SK-N-SH (cell line): Measurements from ENCODE around the gene FAM3B. TPM values are rescaled to one million over a fixed set of nuclear protein-coding genes. Genes with fewer than 3 reads are reported as not detected.
"Not testable (repeated sequence)": the region's sequence is repeated elsewhere in the genome, so short reads cannot be mapped to it uniquely, and the experiment has no call there.

Source experiments
- CTCF ChIA-PET: fragments of 300-600, 350-600 bp; formaldehyde crosslinking; extraction: SDS; loops from one replicate; lab custom pipeline; 2021; lab: Yijun Ruan, JAX
- POLR2A ChIA-PET: fragments of 350-600 bp; sonication (Branson Sonifier 250); formaldehyde crosslinking; extraction: SDS; loops from one replicate; lab custom pipeline; 2020; ENCODE audit warnings: antibody characterized with exemption, inconsistent platforms; lab: Yijun Ruan, JAX
- DNase-seq: peaks from one replicate; pipeline ENCODE4 v3.0.0; 2012
- H2AFZ ChIP-seq: fragments of 200-600 bp; sonication (generic); 2 replicates; pipeline ENCODE4 v1.8.1; 2016; ENCODE audit warnings: antibody characterized with exemption, mild to moderate bottlenecking, low read depth
- H3F3A ChIP-seq: fragments of 200-600 bp; sonication (generic); replicated peaks from 2 replicates; pipeline ENCODE3; 2016; ENCODE audit warnings: antibody characterized with exemption, mild to moderate bottlenecking; ENCODE audit not compliant: insufficient read depth
- H3K27ac ChIP-seq, 2 experiments: fragments of 200-500 bp in 1 of 2; fragments of 200-600 bp in 1 of 2; sonication (Bioruptor generic) in 1 of 2; sonication (generic), shearing (Covaris generic) in 1 of 2; 2 replicates each; pipeline versions ENCODE4 v1.5.1 to v1.6.1; 2014 to 2016; ENCODE audit warnings: low read depth in 2 of 2, inconsistent platforms in 1 of 2, low read length in 1 of 2, mild to moderate bottlenecking in 1 of 2, mixed read lengths in 1 of 2
- H3K27me3 ChIP-seq: fragments of 200-600 bp; sonication (generic), shearing (Covaris generic); 2 replicates; pipeline ENCODE4 v1.6.1; 2016; ENCODE audit warnings: mixed run types; ENCODE audit not compliant: insufficient read depth
- H3K36me3 ChIP-seq, 2 experiments: fragments of 200-500 bp in 1 of 2; fragments of 200-600 bp in 1 of 2; sonication (Bioruptor generic) in 1 of 2; sonication (generic) in 1 of 2; replicated peaks in 1 of 2; 2 replicates each; pipeline versions ENCODE3 to v1.5.1; 2014 to 2016; ENCODE audit warnings: low read length in 1 of 2, mild to moderate bottlenecking in 1 of 2; ENCODE audit not compliant: insufficient read depth in 2 of 2, control insufficient read depth in 1 of 2
- H3K4me1 ChIP-seq, 2 experiments: fragments of 200-500 bp in 1 of 2; fragments of 200-600 bp in 1 of 2; sonication (Bioruptor generic) in 1 of 2; sonication (generic), shearing (Covaris generic) in 1 of 2; 2 replicates each; pipeline versions ENCODE4 v1.5.1 to v1.6.1; 2014 to 2016; ENCODE audit warnings: low read depth in 1 of 2, low read length in 1 of 2, mixed run types in 1 of 2; ENCODE audit not compliant: insufficient read depth in 2 of 2, control insufficient read depth in 1 of 2
- H3K4me2 ChIP-seq: fragments of 200-600 bp; sonication (generic), shearing (Covaris generic); 2 replicates; pipeline ENCODE4 v1.6.1; 2017; ENCODE audit warnings: mixed run types
- H3K4me3 ChIP-seq, 2 experiments: fragments of 200-500 bp in 1 of 2; fragments of 200-600 bp in 1 of 2; sonication (Bioruptor generic) in 1 of 2; sonication (generic), shearing (Covaris generic) in 1 of 2; 2 replicates each; pipeline versions ENCODE4 v1.5.1 to v1.8.1; 2014 to 2016; ENCODE audit warnings: low read depth in 2 of 2, inconsistent platforms in 1 of 2, low read length in 1 of 2, mild to moderate bottlenecking in 1 of 2, mixed read lengths in 1 of 2, moderate library complexity in 1 of 2
- H3K79me2 ChIP-seq: fragments of 200-600 bp; sonication (generic); 2 replicates; pipeline ENCODE4 v1.8.1; 2017; ENCODE audit warnings: mild to moderate bottlenecking; ENCODE audit not compliant: insufficient read depth
- H3K9ac ChIP-seq: fragments of 200-600 bp; sonication (generic); 2 replicates; pipeline ENCODE4 v1.6.1; 2017; ENCODE audit warnings: mixed run types
- H3K9me2 ChIP-seq: fragments of 200-600 bp; sonication (generic); 2 replicates; pipeline ENCODE4 v1.6.1; 2017; ENCODE audit warnings: mixed run types
- H3K9me3 ChIP-seq: fragments of 200-600 bp; sonication (generic); 2 replicates; pipeline ENCODE4 v1.6.1; 2017; ENCODE audit warnings: mixed run types, mild to moderate bottlenecking, moderate library complexity
- H4K20me1 ChIP-seq: fragments of 200-600 bp; sonication (generic); 2 replicates; pipeline ENCODE4 v1.6.1; 2017; ENCODE audit warnings: mild to moderate bottlenecking, mixed run types; ENCODE audit not compliant: insufficient read depth
- CHD2 ChIP-seq: fragments of 150-350 bp; IDR thresholded peaks from 2 replicates; pipeline ENCODE4 v1.6.1; 2018; ENCODE audit warnings: low read length; ENCODE audit not compliant: partially characterized antibody
- CTCF ChIP-seq: fragments of 200-600 bp; sonication (generic); IDR thresholded peaks from 2 replicates; pipeline ENCODE4 v1.6.1; 2017; ENCODE audit warnings: antibody characterized with exemption, mild to moderate bottlenecking, moderate library complexity
- ELF1 ChIP-seq: IDR thresholded peaks from 2 replicates; pipeline ENCODE4 v1.4.0; 2012
- GABPA ChIP-seq: IDR thresholded peaks from 2 replicates; pipeline ENCODE4 v1.4.0; 2012; ENCODE audit warnings: low read depth, mild to moderate bottlenecking
- NFIC ChIP-seq: IDR thresholded peaks from 2 replicates; pipeline ENCODE4 v1.4.0; 2012; ENCODE audit warnings: borderline replicate concordance
- RAD21 ChIP-seq: IDR thresholded peaks from 2 replicates; pipeline ENCODE4 v1.6.1; 2012; ENCODE audit warnings: mild to moderate bottlenecking, low read length
- REST ChIP-seq: IDR thresholded peaks from 2 replicates; pipeline ENCODE4 v1.6.1; 2012; ENCODE audit warnings: mild to moderate bottlenecking, low read depth, low read length, moderate library complexity
- RXRA ChIP-seq: IDR thresholded peaks from 2 replicates; pipeline ENCODE4 v1.4.0; 2012; ENCODE audit warnings: low read depth, mild to moderate bottlenecking, borderline replicate concordance
- TAF1 ChIP-seq: IDR thresholded peaks from 2 replicates; pipeline ENCODE4 v1.6.1; 2012; ENCODE audit warnings: low read depth, mild to moderate bottlenecking, low read length, moderate library complexity, borderline replicate concordance
- USF2 ChIP-seq: fragments of 150-350 bp; IDR thresholded peaks from 2 replicates; pipeline ENCODE4 v1.6.1; 2017; ENCODE audit warnings: antibody characterized with exemption, low read length, low read depth, borderline replicate concordance
- WGBS: methylation state at CpG from one replicate; pipeline ENCODE4 v1.1.6; 2017; ENCODE audit warnings: low lambda C conversion rate; 5-methylcytosine and 5-hydroxymethylcytosine counted together
- polyA plus RNA-seq, 3 experiments: library from polyadenylated mRNA; depleted of rRNA; stranded (reverse); fragments of >200 nt; gene quantifications; 2 replicates each; pipeline ENCODE4 v1.2.3, GENCODE V29; 2012

The FAM3B gene
- polyA plus RNA-seq, 1 of the 3 experiments (the other 2 are of a cell fraction) = not detected

GRCh38 chr21:41359286-41359685, 42.7 kb downstream of the FAM3B start:
- Histone ChIP-seq H3K27me3 (no peaks in the 10 kb centered on the region; the same call in 1 of the 2 replicates), H4K20me1 (no peaks in the 10 kb centered on the region), H3F3A (no peaks in the 10 kb centered on the region), H3K9me3 (no peaks in the 10 kb centered on the region), H2AFZ (no peak overlapping the region), H3K4me1 (no peaks in the 10 kb centered on the region), H3K4me3 (no peak overlapping the region), H3K27ac (no peak overlapping the region), H3K9ac (no peak overlapping the region), H3K4me2 (no peak overlapping the region), H3K79me2 (no peaks in the 10 kb centered on the region), H3K9me2 (no peaks in the 10 kb centered on the region), H3K36me3 (no peaks in the 10 kb centered on the region)
- DNase-seq = no peak
- 80% methylated on average over 6 of the region's 12 CpGs for WGBS
- POLR2A ChIA-PET = no interaction called here
- CTCF ChIA-PET = interaction anchor here (1.4 kb wide), 1 partner anchor 13 kb away, joined by 4 read pairs; no protein-coding TSS in a partner anchor
- TF ChIP-seq REST (no peak), GABPA (no peak), NFIC (no peak), RAD21 (no peak), CHD2 (no peak), TAF1 (no peak), RXRA (no peak), CTCF (no peak), ELF1 (no peak), USF2 (no peak)

GRCh38 chr21:41359754-41360071, 43.1 kb downstream of the FAM3B start:
- H4K20me1 ChIP-seq, H3K9me3 ChIP-seq, H3K4me1 ChIP-seq, H2AFZ ChIP-seq, H3K4me3 ChIP-seq, H3K27ac ChIP-seq, DNase-seq, H3K36me3 ChIP-seq, H3K79me2 ChIP-seq, H3K4me2 ChIP-seq, H3K9ac ChIP-seq, H3F3A ChIP-seq, H3K9me2 ChIP-seq, POLR2A ChIA-PET, H3K27me3 ChIP-seq: not testable (repeated sequence)
- CTCF ChIA-PET = interaction anchor here (1.4 kb wide), 1 partner anchor 12 kb away, joined by 4 read pairs; no protein-coding TSS in a partner anchor
- 54% methylated on average over 4 of the region's 4 CpGs for WGBS
